PC-9 (cell line): Measurements from ENCODE around the gene ABCA8. TPM values are rescaled to one million over a fixed set of nuclear protein-coding genes. Genes with fewer than 3 reads are reported as not detected.

Source experiments
- BruUV-seq: library from RNA; stranded (reverse); fragments of 400-500 nt; replicated peaks from 2 replicates; lab custom pipeline; 2021; lab: Mats Ljungman, UMichigan
- CTCF ChIA-PET: fragments of 300-600 bp; sonication (Branson Sonifier 250); formaldehyde crosslinking; loops from one replicate; lab custom pipeline; 2022; ENCODE audit warnings: antibody characterized with exemption; lab: Charles Lee
- POLR2A ChIA-PET: fragments of 300-600 bp; sonication (Branson Sonifier 250); formaldehyde crosslinking; loops from one replicate; lab custom pipeline; 2022; ENCODE audit warnings: antibody characterized with exemption; ENCODE audit not compliant: unreplicated experiment; lab: Charles Lee
- DNase-seq, 2 experiments: peaks; one replicate each; pipeline versions ENCODE4 v3.0.0 to v3.0.0-alpha.2; 2015 to 2022; ENCODE audit warnings: mixed read lengths in 1 of 2
- H2AFZ ChIP-seq: fragments of 200-600 bp; sonication (generic); 2 replicates; pipeline ENCODE4 v1.8.1; 2017; ENCODE audit warnings: antibody characterized with exemption
- H3F3A ChIP-seq: fragments of 200-600 bp; sonication (generic); 2 replicates; pipeline ENCODE4 v1.8.1; 2017; ENCODE audit warnings: antibody characterized with exemption, mild to moderate bottlenecking, low read depth; ENCODE audit not compliant: insufficient read depth
- H3K27ac ChIP-seq: fragments of 200-600 bp; sonication (generic); 2 replicates; pipeline ENCODE4 v1.6.1; 2016; ENCODE audit warnings: mixed run types
- H3K27me3 ChIP-seq: fragments of 200-600 bp; sonication (generic); 2 replicates; pipeline ENCODE4 v1.6.1; 2016; ENCODE audit warnings: low read depth, mixed run types; ENCODE audit not compliant: insufficient read depth
- H3K36me3 ChIP-seq: fragments of 200-600 bp; sonication (generic); 2 replicates; pipeline ENCODE4 v1.6.1; 2016; ENCODE audit warnings: low read depth, mixed run types
- H3K4me1 ChIP-seq: fragments of 200-600 bp; sonication (generic); replicated peaks from 2 replicates; pipeline ENCODE4 v1.6.1; 2016; ENCODE audit warnings: mixed run types; ENCODE audit not compliant: insufficient read depth
- H3K4me2 ChIP-seq: fragments of 200-600 bp; sonication (generic); 2 replicates; pipeline ENCODE4 v1.6.1; 2017; ENCODE audit warnings: mixed run types
- H3K4me3 ChIP-seq: fragments of 200-600 bp; sonication (generic); 2 replicates; pipeline ENCODE4 v1.6.1; 2016; ENCODE audit warnings: mixed run types
- H3K79me2 ChIP-seq: fragments of 200-600 bp; sonication (generic); 2 replicates; pipeline ENCODE4 v1.6.1; 2017; ENCODE audit warnings: low read depth, mixed run types
- H3K9me2 ChIP-seq: fragments of 200-600 bp; sonication (generic); 2 replicates; pipeline ENCODE4 v1.8.1; 2017; ENCODE audit warnings: mild to moderate bottlenecking; ENCODE audit not compliant: insufficient read depth
- H3K9me3 ChIP-seq: fragments of 200-600 bp; sonication (generic); 2 replicates; pipeline ENCODE4 v1.8.1; 2016; ENCODE audit warnings: low read depth; ENCODE audit not compliant: insufficient read depth
- H4K20me1 ChIP-seq: fragments of 200-600 bp; sonication (generic); 2 replicates; pipeline ENCODE4 v1.8.1; 2017; ENCODE audit not compliant: insufficient read depth
- CTCF ChIP-seq: fragments of 200-600 bp; sonication (generic); conservative IDR thresholded peaks from 2 replicates; pipeline ENCODE4 v1.6.1; 2017; ENCODE audit warnings: mixed run types, antibody characterized with exemption, mild to moderate bottlenecking, moderate library complexity
- EZH2 ChIP-seq: fragments of 200-600 bp; sonication (generic); IDR thresholded peaks from 2 replicates; pipeline ENCODE4 v1.8.0; 2017; ENCODE audit warnings: antibody characterized with exemption, low read depth
- intact Hi-C: fragments of 100-400 bp; cut with micrococcal nuclease; formaldehyde crosslinking; loops from one replicate; pipeline ENCODE4 v1.10.0; 2022; ENCODE audit not compliant: unreplicated experiment
- total RNA-seq: library from RNA; stranded (reverse); gene quantifications from 2 replicates; pipeline ENCODE4 v1.2.3, GENCODE V29; 2021

Gene ABCA8
- total RNA-seq, 1 experiment from 2014 or later: not detected

- no TSS peak for BruUV-seq
- Histone ChIP-seq H3K9me3 (0 out of 2 replicates have a peak, but pooled peaks cover 5% of the 10 kb centered on the region), H3K4me3 (no peak overlapping the region), H4K20me1 (no peaks in the 10 kb centered on the region), H3K27ac (no peak overlapping the region), H2AFZ (no peak overlapping the region), H3K9me2 (no peaks in the 10 kb centered on the region), H3K4me2 (no peak overlapping the region), H3K79me2 (no peaks in the 10 kb centered on the region), H3K36me3 (no peaks in the 10 kb centered on the region), H3K27me3 (no peaks in the 10 kb centered on the region), H3K4me1 (no peaks in the 10 kb centered on the region), H3F3A (no peaks in the 10 kb centered on the region)
- ChIA-PET POLR2A (no interaction called here), CTCF (no interaction called here)
- no peak for DNase-seq
- no peak; the same call in 1 of the 2 replicates for TF ChIP-seq CTCF
- no peak for TF ChIP-seq EZH2
- intact Hi-C loops: no loop called here
Observed at GRCh38 chr17:68863091-68863652, 92.0 kb downstream of the ABCA8 start.

- H3K27ac ChIP-seq: no peak overlapping the region
- CTCF ChIA-PET: no interaction called here
Observed at GRCh38 chr17:68861602-68862001, 93.6 kb downstream of the ABCA8 start.

GRCh38 chr17:68860941-68861340 lies 94.3 kb downstream of the ABCA8 start:
- H3K36me3 ChIP-seq: no peaks in the 10 kb centered on the region
- POLR2A ChIA-PET: no interaction called here

More at GRCh38 chr17:68861602-68862001, 93.6 kb downstream of the ABCA8 start:
- Histone ChIP-seq H2AFZ (no peak overlapping the region), H3K79me2 (no peaks in the 10 kb centered on the region), H3F3A (no peaks in the 10 kb centered on the region), H3K9me2 (no peaks in the 10 kb centered on the region), H3K36me3 (no peaks in the 10 kb centered on the region), H3K4me1 (no peaks in the 10 kb centered on the region), H4K20me1 (no peaks in the 10 kb centered on the region), H3K4me3 (no peak overlapping the region), H3K9me3 (peaks cover 5% of the 10 kb centered on the region; the same call in 1 of the 2 replicates), H3K27me3 (no peaks in the 10 kb centered on the region), H3K4me2 (no peak overlapping the region)
- no peak for DNase-seq
- POLR2A ChIA-PET: no interaction called here
- no TSS peak for BruUV-seq
- intact Hi-C loops: no loop called here
- TF ChIP-seq EZH2 (no peak), CTCF (no peak)

More at GRCh38 chr17:68860941-68861340, 94.3 kb downstream of the ABCA8 start:
- Histone ChIP-seq H3K9me3 (peaks cover 5% of the 10 kb centered on the region; the same call in 1 of the 2 replicates), H4K20me1 (no peaks in the 10 kb centered on the region), H3K4me3 (no peak overlapping the region), H3K9me2 (no peaks in the 10 kb centered on the region), H3K27ac (no peak overlapping the region), H2AFZ (no peak overlapping the region), H3F3A (no peaks in the 10 kb centered on the region), H3K27me3 (no peaks in the 10 kb centered on the region), H3K79me2 (no peaks in the 10 kb centered on the region), H3K4me2 (no peak overlapping the region), H3K4me1 (no peaks in the 10 kb centered on the region)
- TF ChIP-seq CTCF: no peak
- TF ChIP-seq EZH2: no peak
- DNase-seq: no peak
- intact Hi-C loops: no loop called here
- no TSS peak for BruUV-seq
- CTCF ChIA-PET: no interaction called here
